GM18502 (cell line): ENCODE measurements around the gene DCAF10.
"Not testable (repeated sequence)": the region's sequence is repeated elsewhere in the genome, so short reads cannot be mapped to it uniquely, and the experiment has no call there.

Source experiments
- ATAC-seq: cut with Tn5 transposase; IDR thresholded peaks from one replicate; pipeline ENCODE4 v1.9.1; 2021; ENCODE audit warnings: mild to moderate bottlenecking; ENCODE audit not compliant: unreplicated experiment, poor library complexity

The DCAF10 gene

GRCh38 chr9:37800631-37801286, at the start of gene DCAF10:
TSS of gene DCAF10 (plus strand) at chr9:37800797. CDS start at chr9:37800867, 70 bp downstream.
- ATAC-seq, result peak; percentile 80

- ATAC-seq, result no peak
Measured at GRCh38 chr9:37751186-37751585, 49.4 kb upstream of the DCAF10 start.

- not testable (repeated sequence) for ATAC-seq
Measured at GRCh38 chr9:37751704-37752103, 48.9 kb upstream of the DCAF10 start.

GRCh38 chr9:37752112-37752511, 48.5 kb upstream of the DCAF10 start:
- ATAC-seq, result not testable (repeated sequence)

- ATAC-seq, result no peak
Measured at GRCh38 chr9:37752642-37753488, 47.7 kb upstream of the DCAF10 start.

DNA sequence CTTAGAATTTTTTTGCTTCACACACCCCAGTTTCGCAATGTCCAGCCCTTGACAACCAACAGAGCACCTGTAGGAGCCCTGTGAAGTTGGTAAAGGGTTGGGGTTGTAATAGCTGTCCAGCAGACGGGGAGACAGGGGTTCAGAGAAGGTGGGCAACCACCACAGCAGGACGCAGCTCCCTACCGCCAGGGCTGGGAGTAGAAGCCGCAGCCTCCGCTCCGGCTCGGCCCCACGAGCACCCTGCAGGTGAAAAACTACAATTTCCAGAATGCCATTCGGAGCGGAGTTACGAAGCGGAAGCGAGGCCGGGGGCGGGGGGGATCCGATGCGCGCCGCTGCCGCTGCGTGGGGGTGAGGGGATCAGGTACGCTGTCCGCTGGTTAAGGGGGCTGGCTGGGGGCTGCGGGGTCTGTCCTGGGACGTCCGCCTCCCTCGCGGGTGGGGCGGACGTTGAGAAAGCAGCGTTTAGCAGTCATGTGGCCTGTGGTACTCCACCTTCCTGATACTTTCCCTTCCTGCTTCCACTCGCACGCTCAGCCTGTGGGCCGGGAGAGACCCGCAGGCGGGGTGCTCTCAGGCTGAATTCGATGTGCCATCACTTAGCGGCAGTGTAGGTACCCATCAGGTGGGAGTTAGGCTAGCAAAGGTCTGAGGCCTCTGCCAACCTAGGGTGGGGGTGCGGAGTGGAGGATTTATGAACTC, 47.0 kb upstream of the DCAF10 start, which contains the start of gene TRMT10B:
TRMT10B (plus strand) TSS at position 317 of the 702 bp plus-strand sequence. CDS start 8,127 bp downstream, outside the sequence.
- ATAC-seq, result peak; percentile 91

GRCh38 chr9:37758747-37759146, 41.9 kb upstream of the DCAF10 start:
- no peak for ATAC-seq

GRCh38 chr9:37760416-37761161, 40.0 kb upstream of the DCAF10 start:
- no peak for ATAC-seq

DNA sequence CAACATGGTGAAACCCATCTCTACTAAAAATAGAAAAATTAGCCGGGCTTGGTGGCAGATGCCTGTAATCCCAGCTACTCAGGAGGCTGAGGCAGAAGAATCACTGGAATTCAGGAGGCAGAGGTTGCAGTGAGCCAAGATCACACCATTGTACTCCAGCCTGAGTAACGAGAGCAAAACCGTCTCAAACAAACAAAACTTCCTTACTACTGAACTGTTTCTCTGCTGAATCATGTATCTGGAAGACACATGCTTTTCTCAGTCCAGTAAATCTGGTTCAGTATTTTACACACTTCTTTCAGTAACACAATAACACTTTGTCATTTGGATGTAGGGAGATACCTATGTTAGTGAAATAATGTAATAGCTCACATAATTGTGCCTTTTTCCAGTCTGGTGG, 39.1 kb upstream of the DCAF10 start:
- no peak for ATAC-seq

- not testable (repeated sequence) for ATAC-seq
Measured at GRCh38 chr9:37765263-37765662, 35.3 kb upstream of the DCAF10 start.

DNA sequence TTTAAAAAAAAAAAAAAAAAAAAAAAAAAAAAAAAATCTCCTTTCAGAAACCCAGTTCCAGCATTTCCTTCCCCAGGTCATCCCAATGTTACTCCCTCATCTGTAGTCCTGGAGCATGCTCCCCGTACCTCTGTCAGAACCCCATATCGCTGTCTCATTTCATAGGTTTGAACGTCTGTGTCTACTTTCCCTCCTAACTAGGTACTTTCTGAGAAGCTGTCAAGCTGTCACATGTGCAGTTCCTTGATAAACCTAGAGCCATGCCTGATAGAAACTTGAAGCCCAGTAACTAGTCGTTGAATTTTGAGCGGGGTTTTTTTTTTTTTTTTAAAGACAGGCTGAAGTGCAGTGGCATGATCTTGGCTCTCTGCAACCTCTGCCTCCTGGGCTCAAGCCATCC, 31.3 kb upstream of the DCAF10 start:
- no peak for ATAC-seq

DNA sequence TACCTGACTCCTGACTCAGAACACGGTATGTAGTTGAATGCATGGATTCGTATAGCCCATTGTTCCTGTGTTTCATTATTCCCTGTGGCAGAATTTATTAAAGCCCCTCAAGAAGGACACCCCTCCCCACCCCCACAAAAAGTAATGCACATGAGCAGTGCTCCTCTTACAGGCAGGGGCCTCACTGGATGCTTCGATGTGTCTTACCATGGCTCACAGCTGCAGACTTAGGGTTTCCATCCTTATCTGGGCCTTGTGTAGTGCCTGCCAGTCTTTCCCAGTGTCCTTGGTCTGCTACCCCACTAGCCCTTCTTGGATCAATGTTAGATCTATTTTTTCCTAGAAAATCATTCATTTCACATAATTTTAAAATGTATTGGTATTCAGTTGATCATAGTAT, 30.6 kb upstream of the DCAF10 start:
- no peak for ATAC-seq

DNA sequence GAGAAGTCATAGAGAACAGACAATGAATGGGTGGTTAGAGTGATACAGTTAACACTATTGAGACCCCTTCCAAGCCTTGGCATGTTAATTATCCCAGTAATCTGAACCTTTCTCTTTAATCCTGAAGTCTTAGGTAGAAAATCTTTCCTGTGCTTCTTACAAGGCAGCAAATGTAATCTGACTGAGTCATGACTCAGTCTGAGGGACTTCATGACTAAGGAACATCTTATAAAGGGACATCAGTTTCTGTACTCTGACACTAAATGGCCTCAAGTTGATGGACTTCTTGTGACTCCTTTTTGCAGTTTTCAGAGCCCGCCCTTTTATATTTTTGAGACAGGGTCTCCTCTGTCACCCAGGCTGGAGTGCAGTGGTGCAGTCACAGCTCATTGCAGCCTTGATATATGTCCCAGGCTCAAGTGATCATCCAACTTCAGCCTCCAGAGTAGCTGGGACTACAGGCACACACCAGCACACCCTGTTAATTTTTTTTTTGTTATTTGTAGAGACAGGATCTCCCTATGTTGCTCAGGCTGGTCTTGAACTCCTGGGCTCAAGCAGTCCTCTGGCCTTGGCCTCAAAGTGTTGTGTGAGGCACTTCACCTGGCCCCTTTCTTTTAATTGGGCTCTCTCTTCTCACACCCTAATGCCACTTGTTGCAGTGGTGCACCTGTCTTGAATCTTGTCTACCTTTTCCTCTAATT, 25.2 kb upstream of the DCAF10 start:
- ATAC-seq, result no peak

DNA sequence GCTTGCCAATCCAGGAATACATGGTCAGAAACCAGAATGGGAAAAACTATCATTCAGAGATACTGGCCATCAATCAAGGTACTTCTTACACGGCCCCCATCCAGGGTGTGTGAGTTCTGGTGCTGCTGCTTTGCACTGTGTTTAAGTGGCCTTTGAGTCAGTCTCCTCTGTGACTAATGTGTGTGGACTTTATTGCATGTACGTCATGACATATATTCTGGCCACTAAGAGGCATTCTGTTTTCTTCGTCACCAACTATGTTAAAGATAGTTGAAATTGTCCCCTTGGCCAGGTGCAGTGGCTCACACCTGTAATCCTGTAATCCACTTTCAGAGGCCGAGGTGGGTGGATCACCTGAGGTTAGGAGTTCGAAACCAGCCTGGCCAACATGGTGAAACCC, 24.3 kb upstream of the DCAF10 start:
- no peak for ATAC-seq

DNA sequence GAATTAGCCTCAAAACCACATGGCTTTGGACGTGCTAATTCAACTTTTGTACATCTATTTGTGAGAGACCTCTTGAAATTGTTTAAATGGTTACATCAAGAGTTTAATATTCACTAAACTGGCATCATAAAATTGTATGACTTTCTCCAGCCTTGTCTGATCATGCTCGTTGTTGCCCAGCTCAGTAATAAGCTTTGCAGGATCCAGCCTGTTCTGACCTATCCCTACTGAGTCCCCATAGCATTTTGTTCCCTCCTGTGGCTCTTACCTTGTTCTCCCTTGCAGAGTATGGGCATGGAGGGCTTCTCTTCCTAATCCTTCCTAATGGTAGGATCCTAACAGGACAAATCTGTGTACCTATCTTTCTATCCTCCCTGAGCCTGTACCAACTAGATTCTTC, 22.1 kb upstream of the DCAF10 start:
- no peak for ATAC-seq

- ATAC-seq, result peak; percentile 9
Measured at GRCh38 chr9:37784291-37784615, 16.3 kb upstream of the DCAF10 start.

DNA sequence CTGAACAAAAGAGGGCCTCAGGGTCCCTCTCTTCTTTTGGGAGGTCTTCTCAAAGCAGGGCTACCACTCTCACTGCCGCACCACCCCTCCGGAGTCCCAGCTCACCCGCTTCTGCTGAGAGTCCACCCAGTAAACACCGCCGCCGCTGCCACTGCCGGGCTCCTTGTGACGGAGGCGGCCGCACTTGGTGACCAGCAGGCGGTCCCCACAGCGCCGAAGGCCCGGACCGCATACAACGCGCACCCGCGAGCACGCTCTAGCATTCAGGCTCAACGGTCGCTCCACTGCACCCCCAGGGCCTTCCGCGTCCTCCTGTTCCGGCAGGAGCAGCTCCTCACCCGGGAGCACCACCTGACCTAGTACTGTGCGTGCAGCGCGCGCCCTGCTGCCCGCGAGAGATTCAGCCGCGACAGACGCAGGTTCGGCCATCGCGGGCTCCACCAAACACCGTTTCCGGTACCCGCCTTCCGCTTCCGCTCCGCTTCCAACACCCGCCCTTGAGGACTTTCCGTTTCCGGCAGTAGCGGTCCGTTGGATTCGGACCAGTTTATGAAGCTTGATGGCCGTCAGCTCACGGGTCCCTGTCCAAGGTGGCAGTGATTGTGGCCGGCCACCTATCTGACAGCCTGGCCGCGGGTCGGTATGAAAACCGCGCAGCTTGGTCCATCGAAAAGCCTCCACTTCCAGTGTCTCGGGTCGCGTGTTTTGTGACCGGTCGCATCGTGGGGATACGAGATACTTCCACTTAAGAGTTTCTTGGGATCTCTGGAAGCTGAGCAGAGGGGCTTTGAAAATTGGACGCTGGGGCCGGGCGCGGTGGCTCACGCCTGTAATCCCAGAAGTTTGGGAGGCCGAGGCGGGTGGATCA, 15.7 kb upstream of the DCAF10 start, which contains the start of gene EXOSC3:
EXOSC3 (minus strand) TSS at position 449 of the 868 bp plus-strand sequence; CDS start at position 429, 20 bp downstream.
- ATAC-seq, result peak; percentile 93

- ATAC-seq, result no peak
Measured at GRCh38 chr9:37787059-37787458, 13.5 kb upstream of the DCAF10 start.

DNA sequence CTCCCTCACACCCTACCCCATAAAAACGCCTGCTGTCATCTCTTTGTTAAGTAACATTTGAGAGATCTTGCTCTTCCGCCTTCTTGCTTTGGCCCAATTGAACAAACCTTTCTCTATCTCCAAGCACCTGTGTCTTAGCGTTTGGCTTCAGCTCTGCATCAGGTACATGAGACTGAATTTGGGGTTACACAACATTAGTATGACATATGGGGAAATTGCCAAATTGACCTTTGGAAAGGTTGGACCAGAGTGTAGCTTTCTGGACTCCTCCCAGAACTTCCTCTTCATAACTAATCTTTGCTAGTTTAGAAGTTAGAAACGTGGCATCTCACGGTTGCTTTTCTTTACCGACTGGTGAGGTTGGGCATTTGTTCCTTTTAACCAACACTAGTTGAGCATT, 12.3 kb upstream of the DCAF10 start:
- ATAC-seq, result no peak
